Stimulated activated CD8-positive, alpha-beta memory T cell treated with anti-CD3 and anti-CD28 coated beads, Interleukin-2, amount 100 ng/mL, for 48 hours (primary cell): ENCODE results near the gene EBF3.

ENCODE experiments used
- DNase-seq, 2 donors: peaks; one replicate each; pipeline ENCODE4 v3.0.0-alpha.2; 2020; ENCODE audit warnings: low read depth in 2 of 2

The EBF3 gene

GRCh38 chr10:129945064-129945463, 19.0 kb downstream of the EBF3 start:
- DNase-seq, result no peak

GRCh38 chr10:129944456-129944855, 19.6 kb downstream of the EBF3 start:
- DNase-seq, result no peak

GRCh38 chr10:129942936-129943715, 20.9 kb downstream of the EBF3 start:
- no peak for DNase-seq

GRCh38 chr10:129942391-129942790, 21.7 kb downstream of the EBF3 start:
- no peak for DNase-seq

- no peak for DNase-seq
These were observed 22.1 kb downstream of the EBF3 start for GRCh38 chr10:129942019-129942277.

GRCh38 chr10:129941199-129942018, 22.7 kb downstream of the EBF3 start:
- no peak for DNase-seq

GRCh38 chr10:129940617-129941198, 23.4 kb downstream of the EBF3 start:
- no peak for DNase-seq

- DNase-seq, result no peak
These were observed 24.4 kb downstream of the EBF3 start for GRCh38 chr10:129939416-129940275.

- no peak for DNase-seq
These were observed 25.6 kb downstream of the EBF3 start for GRCh38 chr10:129938460-129938859.

- DNase-seq, result no peak
These were observed 26.7 kb downstream of the EBF3 start for GRCh38 chr10:129937351-129937751.

GRCh38 chr10:129936923-129937300, 27.2 kb downstream of the EBF3 start:
- no peak for DNase-seq

GRCh38 chr10:129936266-129936922, 27.7 kb downstream of the EBF3 start:
- DNase-seq, result no peak

GRCh38 chr10:129935867-129936152, 28.3 kb downstream of the EBF3 start:
- no peak for DNase-seq

- DNase-seq, result no peak
These were observed 28.8 kb downstream of the EBF3 start for GRCh38 chr10:129935102-129935866.

- DNase-seq, result no peak
These were observed 29.7 kb downstream of the EBF3 start for GRCh38 chr10:129934196-129934925.

GRCh38 chr10:129933456-129934092, 30.5 kb downstream of the EBF3 start:
- no peak for DNase-seq

- no peak for DNase-seq
These were observed 31.2 kb downstream of the EBF3 start for GRCh38 chr10:129932751-129933433.

- DNase-seq, result no peak
These were observed 31.9 kb downstream of the EBF3 start for GRCh38 chr10:129932182-129932581.
